ENCODE results near the gene TSPAN5. TPM values are rescaled to one million over a fixed set of nuclear protein-coding genes. Genes with fewer than 3 reads are reported as not detected.

TSPAN5 gene
- total RNA-seq, 1 donor from 2014 or later, result 61.4 TPM

DNA sequence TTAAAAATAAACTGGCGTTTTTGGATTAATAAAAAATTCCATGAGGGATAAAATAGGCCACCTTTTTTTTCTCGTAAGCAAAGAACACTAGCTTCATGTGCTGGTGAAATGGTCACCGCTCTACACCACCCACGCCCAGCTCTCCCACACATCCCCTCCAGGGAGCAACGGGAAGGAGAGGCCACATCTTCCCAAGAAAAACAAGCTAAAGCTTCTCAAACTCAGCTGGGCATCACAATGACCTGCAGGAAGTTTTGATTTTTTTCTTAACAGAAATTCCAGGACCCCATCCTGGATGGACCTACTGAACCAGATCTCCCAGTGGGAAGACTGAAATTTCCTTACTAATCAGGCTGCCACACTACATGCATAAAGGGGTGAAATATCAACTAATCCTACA is 9.8 kb downstream of the TSPAN5 start:
- Mint-ChIP-seq H3K4me3 (ENCODE audit: unreplicated experiment) (peak overlapping the region; percentile 14), H3K4me1 (ENCODE audit: low read depth, unreplicated experiment) (peaks cover 44% of the 10 kb centered on the region)

DNA sequence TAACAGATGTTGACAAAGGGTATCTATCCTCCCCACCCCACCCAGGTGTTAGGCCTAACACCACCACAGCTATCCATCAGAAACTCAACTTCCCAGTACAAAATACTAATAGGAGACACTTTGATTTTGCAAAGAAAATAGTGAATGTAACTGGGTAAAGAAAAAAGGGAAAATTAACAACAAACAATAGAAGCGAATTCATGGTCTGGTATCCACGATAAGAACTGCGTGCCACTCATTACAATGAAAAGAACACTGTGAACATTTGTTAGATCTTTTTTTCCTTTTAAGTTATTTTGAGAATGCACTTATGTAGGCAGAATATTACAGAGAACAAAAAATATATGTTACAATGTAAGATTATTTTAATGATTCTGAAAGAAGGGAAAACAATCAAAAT is 12.0 kb downstream of the TSPAN5 start:
- Histone ChIP-seq H3K27me3 (ENCODE audit: insufficient read depth, low read length) (no peaks in the 10 kb centered on the region), H3K27ac (ENCODE audit: low read depth, low read length) (no peak overlapping the region), H3K4me1 (ENCODE audit: insufficient read depth, low read length) (peaks cover 37% of the 10 kb centered on the region), H3K4me3 (ENCODE audit: insufficient read depth, low read depth, low read length) (no peak overlapping the region), H3K9ac (ENCODE audit: low read length) (no peak overlapping the region), H3K36me3 (ENCODE audit: insufficient read depth, low read length) (no peaks in the 10 kb centered on the region), H3K9me3 (ENCODE audit: insufficient read depth, low read depth, low read length) (no peaks in the 10 kb centered on the region), H3K4me2 (ENCODE audit: low read length) (no peak overlapping the region), H3K79me2 (ENCODE audit: insufficient read depth, low read length) (peaks cover 100% of the 10 kb centered on the region), H2AFZ (ENCODE audit: low read depth, low read length) (no peak overlapping the region), H4K20me1 (ENCODE audit: insufficient read depth, low read length) (peaks cover 37% of the 10 kb centered on the region)
- Mint-ChIP-seq H3K27ac (ENCODE audit: unreplicated experiment) (peak overlapping the region; percentile 7), H3K4me3 (ENCODE audit: unreplicated experiment) (peak overlapping the region; percentile 16), H3K27me3 (ENCODE audit: low read depth, unreplicated experiment) (no peaks in the 10 kb centered on the region), H3K36me3 (ENCODE audit: low read depth, unreplicated experiment) (peaks cover 8% of the 10 kb centered on the region), H3K9me3 (ENCODE audit: unreplicated experiment) (peaks cover 7% of the 10 kb centered on the region), H3K4me1 (ENCODE audit: low read depth, unreplicated experiment) (peaks cover 49% of the 10 kb centered on the region)
- FAIRE-seq (no peak), DNase-seq (ENCODE audit: low read depth) (no peak)
- TF ChIP-seq, protein P1, sequence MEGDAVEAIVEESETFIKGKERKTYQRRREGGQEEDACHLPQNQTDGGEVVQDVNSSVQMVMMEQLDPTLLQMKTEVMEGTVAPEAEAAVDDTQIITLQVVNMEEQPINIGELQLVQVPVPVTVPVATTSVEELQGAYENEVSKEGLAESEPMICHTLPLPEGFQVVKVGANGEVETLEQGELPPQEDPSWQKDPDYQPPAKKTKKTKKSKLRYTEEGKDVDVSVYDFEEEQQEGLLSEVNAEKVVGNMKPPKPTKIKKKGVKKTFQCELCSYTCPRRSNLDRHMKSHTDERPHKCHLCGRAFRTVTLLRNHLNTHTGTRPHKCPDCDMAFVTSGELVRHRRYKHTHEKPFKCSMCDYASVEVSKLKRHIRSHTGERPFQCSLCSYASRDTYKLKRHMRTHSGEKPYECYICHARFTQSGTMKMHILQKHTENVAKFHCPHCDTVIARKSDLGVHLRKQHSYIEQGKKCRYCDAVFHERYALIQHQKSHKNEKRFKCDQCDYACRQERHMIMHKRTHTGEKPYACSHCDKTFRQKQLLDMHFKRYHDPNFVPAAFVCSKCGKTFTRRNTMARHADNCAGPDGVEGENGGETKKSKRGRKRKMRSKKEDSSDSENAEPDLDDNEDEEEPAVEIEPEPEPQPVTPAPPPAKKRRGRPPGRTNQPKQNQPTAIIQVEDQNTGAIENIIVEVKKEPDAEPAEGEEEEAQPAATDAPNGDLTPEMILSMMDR (IDR thresholded peaks at IDR 0.05; ENCODE audit: insufficient read depth, low read depth, low read length), result no peak
- no peak for TF ChIP-seq EZH2 (IDR thresholded peaks at IDR 0.05; ENCODE audit: insufficient read depth, low read length)

More for the DNA sequence above, 9.8 kb downstream of the TSPAN5 start:
- Histone ChIP-seq H3K27me3 (ENCODE audit: insufficient read depth, low read length) (no peaks in the 10 kb centered on the region), H3K4me2 (ENCODE audit: low read length) (peak overlapping the region; percentile 72), H3K27ac (ENCODE audit: low read depth, low read length) (peak overlapping the region; percentile 15), H3K4me1 (ENCODE audit: insufficient read depth, low read length) (peaks cover 27% of the 10 kb centered on the region), H3K4me3 (ENCODE audit: insufficient read depth, low read depth, low read length) (no peak overlapping the region), H3K9me3 (ENCODE audit: insufficient read depth, low read depth, low read length) (no peaks in the 10 kb centered on the region), H3K9ac (ENCODE audit: low read length) (peak overlapping the region; percentile 10), H3K79me2 (ENCODE audit: insufficient read depth, low read length) (peaks cover 100% of the 10 kb centered on the region), H4K20me1 (ENCODE audit: insufficient read depth, low read length) (peaks cover 29% of the 10 kb centered on the region), H3K36me3 (ENCODE audit: insufficient read depth, low read length) (no peaks in the 10 kb centered on the region), H2AFZ (ENCODE audit: low read depth, low read length) (no peak overlapping the region)
- H3K36me3 Mint-ChIP-seq (ENCODE audit: low read depth, unreplicated experiment), result peaks cover 8% of the 10 kb centered on the region
- TF ChIP-seq, protein P1 (IDR thresholded peaks at IDR 0.05; ENCODE audit: insufficient read depth, low read depth, low read length), result no peak
- no peak for TF ChIP-seq EZH2 (IDR thresholded peaks at IDR 0.05; ENCODE audit: insufficient read depth, low read length)
- DNase-seq (ENCODE audit: low read depth) (peak; percentile 53), FAIRE-seq (no peak)
- no peak overlapping the region for H3K27ac Mint-ChIP-seq (ENCODE audit: unreplicated experiment)
- peaks cover 7% of the 10 kb centered on the region for H3K9me3 Mint-ChIP-seq (ENCODE audit: unreplicated experiment)
- H3K27me3 Mint-ChIP-seq (ENCODE audit: low read depth, unreplicated experiment), result no peaks in the 10 kb centered on the region

GRCh38 chr4:98645527-98645926 is 12.9 kb downstream of the TSPAN5 start:
- no peaks in the 10 kb centered on the region for H3K36me3 ChIP-seq (ENCODE audit: insufficient read depth, low read length)
- DNase-seq (ENCODE audit: low read depth), result no peak
- H3K9me3 Mint-ChIP-seq (ENCODE audit: unreplicated experiment), result peaks cover 7% of the 10 kb centered on the region
- H3K9me3 ChIP-seq (ENCODE audit: insufficient read depth, low read depth, low read length), result no peaks in the 10 kb centered on the region
- H3K27me3 Mint-ChIP-seq (ENCODE audit: low read depth, unreplicated experiment), result no peaks in the 10 kb centered on the region
- no peak overlapping the region for H3K4me3 ChIP-seq (ENCODE audit: insufficient read depth, low read depth, low read length)
- peaks cover 100% of the 10 kb centered on the region for H3K79me2 ChIP-seq (ENCODE audit: insufficient read depth, low read length)
- no peak overlapping the region for H3K9ac ChIP-seq (ENCODE audit: low read length)
- TF ChIP-seq, protein P1 (IDR thresholded peaks at IDR 0.05; ENCODE audit: insufficient read depth, low read depth, low read length), result no peak
- TF ChIP-seq EZH2 (IDR thresholded peaks at IDR 0.05; ENCODE audit: insufficient read depth, low read length), result no peak
- no peak for FAIRE-seq
- H3K4me3 Mint-ChIP-seq (ENCODE audit: unreplicated experiment), result no peak overlapping the region
- H3K4me1 Mint-ChIP-seq (ENCODE audit: low read depth, unreplicated experiment), result peaks cover 55% of the 10 kb centered on the region
- peaks cover 38% of the 10 kb centered on the region for H3K4me1 ChIP-seq (ENCODE audit: insufficient read depth, low read length)
- H3K4me2 ChIP-seq (ENCODE audit: low read length), result no peak overlapping the region
- H3K36me3 Mint-ChIP-seq (ENCODE audit: low read depth, unreplicated experiment), result peaks cover 8% of the 10 kb centered on the region
- no peak overlapping the region for H2AFZ ChIP-seq (ENCODE audit: low read depth, low read length)
- H3K27ac Mint-ChIP-seq (ENCODE audit: unreplicated experiment), result no peak overlapping the region
- peaks cover 43% of the 10 kb centered on the region for H4K20me1 ChIP-seq (ENCODE audit: insufficient read depth, low read length)
- H3K27me3 ChIP-seq (ENCODE audit: insufficient read depth, low read length), result no peaks in the 10 kb centered on the region
- no peak overlapping the region for H3K27ac ChIP-seq (ENCODE audit: low read depth, low read length)
